Measurements from ENCODE around the gene RPS6KA5. TPM values are rescaled to one million over a fixed set of nuclear protein-coding genes. Genes with fewer than 3 reads are reported as not detected.
"Not testable (repeated sequence)": the region's sequence is repeated elsewhere in the genome, so short reads cannot be mapped to it uniquely, and the experiment has no call there.

Gene RPS6KA5
- total RNA-seq, 1 donor from 2014 or later = 1.0 TPM

DNA sequence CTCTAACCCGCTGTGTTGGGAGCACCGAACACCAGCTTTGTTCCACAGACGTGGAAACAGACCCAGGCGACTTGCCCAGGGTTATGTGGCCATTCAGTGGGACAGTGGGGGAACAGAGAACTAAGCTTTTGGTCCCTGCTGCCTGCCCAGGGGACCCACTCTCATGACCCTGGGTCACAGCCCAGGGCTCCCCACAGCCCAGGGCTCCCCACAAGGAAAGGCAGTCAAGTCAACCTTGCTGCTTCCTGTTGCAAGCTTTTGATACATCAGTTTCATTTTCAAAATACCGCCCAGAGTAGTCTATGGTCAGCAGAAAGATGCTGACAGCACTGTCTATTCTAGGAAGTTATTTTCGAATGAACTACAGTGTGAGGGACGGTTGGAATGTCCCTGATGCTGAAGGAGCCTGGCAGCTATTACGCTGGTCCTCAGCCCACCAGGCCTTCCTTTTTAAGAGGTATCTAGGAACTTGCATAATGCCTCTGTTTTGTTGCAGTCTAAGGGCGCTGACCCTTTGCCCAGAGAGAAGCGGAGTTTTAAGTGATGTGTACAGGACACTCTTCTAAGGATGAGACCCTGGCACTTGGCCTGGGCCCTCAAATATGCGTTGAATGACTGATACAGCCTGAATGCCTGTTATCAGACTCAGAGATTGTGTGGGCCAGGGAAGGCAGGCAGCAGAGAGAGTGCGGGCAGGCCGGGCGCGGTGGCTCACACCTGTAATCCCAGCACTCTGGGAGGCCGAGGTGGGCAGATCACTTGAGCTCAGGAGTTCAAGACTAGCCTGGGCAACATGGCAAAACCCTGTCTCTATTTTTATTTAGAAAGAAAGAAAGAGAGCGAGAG, 231.6 kb downstream of the RPS6KA5 start:
- H3K4me3 ChIP-seq (ENCODE audit: insufficient read depth, low read depth, low read length) = peak overlapping the region; percentile 35
- H3K4me3 Mint-ChIP-seq (ENCODE audit: unreplicated experiment) = no peak overlapping the region
- peak overlapping the region; percentile 82 for H3K4me2 ChIP-seq (ENCODE audit: low read length)
- no peaks in the 10 kb centered on the region for H4K20me1 ChIP-seq (ENCODE audit: insufficient read depth, low read length)
- H3K27me3 ChIP-seq (ENCODE audit: insufficient read depth, low read length) = peaks cover 3% of the 10 kb centered on the region
- TF ChIP-seq, protein P1, sequence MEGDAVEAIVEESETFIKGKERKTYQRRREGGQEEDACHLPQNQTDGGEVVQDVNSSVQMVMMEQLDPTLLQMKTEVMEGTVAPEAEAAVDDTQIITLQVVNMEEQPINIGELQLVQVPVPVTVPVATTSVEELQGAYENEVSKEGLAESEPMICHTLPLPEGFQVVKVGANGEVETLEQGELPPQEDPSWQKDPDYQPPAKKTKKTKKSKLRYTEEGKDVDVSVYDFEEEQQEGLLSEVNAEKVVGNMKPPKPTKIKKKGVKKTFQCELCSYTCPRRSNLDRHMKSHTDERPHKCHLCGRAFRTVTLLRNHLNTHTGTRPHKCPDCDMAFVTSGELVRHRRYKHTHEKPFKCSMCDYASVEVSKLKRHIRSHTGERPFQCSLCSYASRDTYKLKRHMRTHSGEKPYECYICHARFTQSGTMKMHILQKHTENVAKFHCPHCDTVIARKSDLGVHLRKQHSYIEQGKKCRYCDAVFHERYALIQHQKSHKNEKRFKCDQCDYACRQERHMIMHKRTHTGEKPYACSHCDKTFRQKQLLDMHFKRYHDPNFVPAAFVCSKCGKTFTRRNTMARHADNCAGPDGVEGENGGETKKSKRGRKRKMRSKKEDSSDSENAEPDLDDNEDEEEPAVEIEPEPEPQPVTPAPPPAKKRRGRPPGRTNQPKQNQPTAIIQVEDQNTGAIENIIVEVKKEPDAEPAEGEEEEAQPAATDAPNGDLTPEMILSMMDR (IDR thresholded peaks at IDR 0.05; ENCODE audit: insufficient read depth, low read depth, low read length) = no peak
- TF ChIP-seq EZH2 (IDR thresholded peaks at IDR 0.05; ENCODE audit: insufficient read depth, low read length) = no peak
- no peaks in the 10 kb centered on the region for H3K9me3 ChIP-seq (ENCODE audit: insufficient read depth, low read depth, low read length)
- no peaks in the 10 kb centered on the region for H3K36me3 Mint-ChIP-seq (ENCODE audit: low read depth, unreplicated experiment)
- H3K4me1 ChIP-seq (ENCODE audit: insufficient read depth, low read length) = no peaks in the 10 kb centered on the region
- H3K27me3 Mint-ChIP-seq (ENCODE audit: low read depth, unreplicated experiment) = peaks cover 19% of the 10 kb centered on the region
- H3K27ac ChIP-seq (ENCODE audit: low read depth, low read length) = no peak overlapping the region
- no peak overlapping the region for H3K27ac Mint-ChIP-seq (ENCODE audit: unreplicated experiment)
- H3K4me1 Mint-ChIP-seq (ENCODE audit: low read depth, unreplicated experiment) = no peaks in the 10 kb centered on the region
- no peaks in the 10 kb centered on the region for H3K79me2 ChIP-seq (ENCODE audit: insufficient read depth, low read length)
- peaks cover 9% of the 10 kb centered on the region for H3K9me3 Mint-ChIP-seq (ENCODE audit: unreplicated experiment)
- no peak for DNase-seq (ENCODE audit: low read depth)
- FAIRE-seq = no peak
- H2AFZ ChIP-seq (ENCODE audit: low read depth, low read length) = peak overlapping the region; percentile 81
- peak overlapping the region; percentile 56 for H3K9ac ChIP-seq (ENCODE audit: low read length)
- H3K36me3 ChIP-seq (ENCODE audit: insufficient read depth, low read length) = no peaks in the 10 kb centered on the region

DNA sequence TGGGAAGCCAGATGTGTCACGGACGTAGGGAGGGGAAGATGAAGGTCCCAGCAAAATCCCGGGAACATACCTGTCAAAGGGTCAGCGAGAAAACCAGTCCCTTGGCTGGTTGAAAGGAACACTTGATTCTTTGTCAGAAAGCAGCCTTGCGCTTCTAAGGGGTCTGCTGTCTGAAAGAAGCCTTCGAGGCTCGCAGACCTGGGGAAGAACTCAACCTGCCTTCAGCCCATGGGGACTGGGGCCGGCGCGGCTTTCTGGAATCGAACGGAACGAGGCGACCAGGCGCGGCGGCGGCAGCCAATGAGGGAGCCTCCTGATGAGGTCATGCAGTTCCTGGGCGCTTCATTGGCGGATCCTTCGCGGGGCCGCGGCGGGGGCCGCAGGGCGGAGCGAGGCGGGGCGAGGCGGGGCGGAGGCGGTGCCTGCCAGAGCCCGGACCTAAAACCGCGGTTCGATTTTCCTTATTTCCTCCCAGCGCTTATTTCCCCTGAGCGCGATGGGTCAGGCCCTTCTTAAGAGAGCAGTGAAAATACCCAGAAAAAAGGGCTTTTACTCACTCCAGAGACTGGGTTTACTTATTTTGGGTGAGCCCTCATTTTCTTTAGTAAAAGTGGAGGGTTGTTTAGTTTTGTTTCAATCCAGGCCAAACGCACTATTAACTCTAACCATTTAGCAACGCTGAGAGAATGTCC, 232.4 kb downstream of the RPS6KA5 start:
- Histone ChIP-seq H3K27me3 (ENCODE audit: insufficient read depth, low read length) (peaks cover 3% of the 10 kb centered on the region), H3K4me3 (ENCODE audit: insufficient read depth, low read depth, low read length) (peak overlapping the region; percentile 40), H3K36me3 (ENCODE audit: insufficient read depth, low read length) (no peaks in the 10 kb centered on the region), H3K4me1 (ENCODE audit: insufficient read depth, low read length) (no peaks in the 10 kb centered on the region), H3K4me2 (ENCODE audit: low read length) (peak overlapping the region; percentile 82), H3K9me3 (ENCODE audit: insufficient read depth, low read depth, low read length) (no peaks in the 10 kb centered on the region), H4K20me1 (ENCODE audit: insufficient read depth, low read length) (no peaks in the 10 kb centered on the region), H3K9ac (ENCODE audit: low read length) (peak overlapping the region; percentile 56), H3K27ac (ENCODE audit: low read depth, low read length) (no peak overlapping the region), H2AFZ (ENCODE audit: low read depth, low read length) (peak overlapping the region; percentile 84), H3K79me2 (ENCODE audit: insufficient read depth, low read length) (no peaks in the 10 kb centered on the region)
- no peaks in the 10 kb centered on the region for H3K36me3 Mint-ChIP-seq (ENCODE audit: low read depth, unreplicated experiment)
- no peak for FAIRE-seq
- TF ChIP-seq EZH2 (IDR thresholded peaks at IDR 0.05; ENCODE audit: insufficient read depth, low read length) = no peak
- TF ChIP-seq, protein P1 (IDR thresholded peaks at IDR 0.05; ENCODE audit: insufficient read depth, low read depth, low read length) = no peak
- H3K27ac Mint-ChIP-seq (ENCODE audit: unreplicated experiment) = no peak overlapping the region
- H3K4me1 Mint-ChIP-seq (ENCODE audit: low read depth, unreplicated experiment) = no peaks in the 10 kb centered on the region
- peak; percentile 68 for DNase-seq (ENCODE audit: low read depth)
- peaks cover 19% of the 10 kb centered on the region for H3K27me3 Mint-ChIP-seq (ENCODE audit: low read depth, unreplicated experiment)
- peak overlapping the region; percentile 68 for H3K4me3 Mint-ChIP-seq (ENCODE audit: unreplicated experiment)
- H3K9me3 Mint-ChIP-seq (ENCODE audit: unreplicated experiment) = peaks cover 15% of the 10 kb centered on the region

DNA sequence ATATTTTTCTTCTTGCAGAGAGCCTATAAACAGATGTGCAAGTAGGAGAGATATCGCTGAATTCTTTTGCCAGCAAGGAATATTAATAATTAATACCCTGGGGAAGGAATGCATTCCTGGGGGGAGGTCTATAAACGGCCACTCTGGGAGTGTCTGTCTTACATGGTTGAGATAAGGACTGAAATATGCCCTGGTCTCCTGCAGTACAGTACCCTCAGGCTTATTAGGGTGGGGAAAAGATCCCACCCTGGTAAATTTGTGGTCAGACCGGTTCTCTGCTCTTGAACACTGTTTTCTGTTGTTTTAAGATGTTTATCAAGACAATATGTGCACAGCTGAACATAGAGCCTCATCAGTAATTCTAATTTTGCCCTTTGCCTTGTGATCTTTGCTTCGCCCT, 236.9 kb downstream of the RPS6KA5 start:
- not testable (repeated sequence) for H3K9ac ChIP-seq (ENCODE audit: low read length); H3K9me3 ChIP-seq (ENCODE audit: insufficient read depth, low read depth, low read length); H3K27me3 ChIP-seq (ENCODE audit: insufficient read depth, low read length); H3K4me3 ChIP-seq (ENCODE audit: insufficient read depth, low read depth, low read length); H2AFZ ChIP-seq (ENCODE audit: low read depth, low read length); H3K4me3 Mint-ChIP-seq (ENCODE audit: unreplicated experiment); H3K36me3 ChIP-seq (ENCODE audit: insufficient read depth, low read length); H3K27ac Mint-ChIP-seq (ENCODE audit: unreplicated experiment); H3K4me1 Mint-ChIP-seq (ENCODE audit: low read depth, unreplicated experiment); H3K36me3 Mint-ChIP-seq (ENCODE audit: low read depth, unreplicated experiment); H3K27ac ChIP-seq (ENCODE audit: low read depth, low read length); H3K79me2 ChIP-seq (ENCODE audit: insufficient read depth, low read length); H3K27me3 Mint-ChIP-seq (ENCODE audit: low read depth, unreplicated experiment); FAIRE-seq; H3K4me2 ChIP-seq (ENCODE audit: low read length); DNase-seq (ENCODE audit: low read depth); H3K4me1 ChIP-seq (ENCODE audit: insufficient read depth, low read length); H4K20me1 ChIP-seq (ENCODE audit: insufficient read depth, low read length)
- peaks cover 16% of the 10 kb centered on the region for H3K9me3 Mint-ChIP-seq (ENCODE audit: unreplicated experiment)

Data from astrocyte (in vitro differentiated cells and primary cell).